Activated CD4-positive, alpha-beta T cell treated with anti-CD3 and anti-CD28 coated beads, Interleukin-10, Interleukin-2, amounts not matched to agents 100 ng/mL and 50 ng/mL, durations not matched to agents 16 hours and 8 hours (primary cell): Measurements from ENCODE around the gene TTC7B.
A peak's percentile ranks its signal among the peaks of the same experiment; 100 is the strongest.

Experiments used
- DNase-seq: peaks from one replicate; pipeline ENCODE4 v3.0.0-alpha.2; 2020

TTC7B gene

DNA sequence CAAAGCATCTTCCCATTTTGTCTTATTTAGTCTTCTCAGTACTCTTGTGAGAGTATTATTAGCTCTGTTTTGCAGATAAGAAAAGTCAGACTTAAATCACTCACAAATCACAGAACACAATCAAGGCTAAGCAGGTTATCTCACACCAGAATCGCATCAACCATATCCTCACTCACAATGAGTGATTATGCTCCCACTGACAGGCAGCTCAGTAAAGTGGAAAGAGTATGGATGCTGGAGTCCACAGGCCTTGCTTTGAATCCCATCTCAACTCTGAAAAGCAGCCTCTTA is 43.1 kb downstream of the TTC7B start:
- no peak for DNase-seq

DNA sequence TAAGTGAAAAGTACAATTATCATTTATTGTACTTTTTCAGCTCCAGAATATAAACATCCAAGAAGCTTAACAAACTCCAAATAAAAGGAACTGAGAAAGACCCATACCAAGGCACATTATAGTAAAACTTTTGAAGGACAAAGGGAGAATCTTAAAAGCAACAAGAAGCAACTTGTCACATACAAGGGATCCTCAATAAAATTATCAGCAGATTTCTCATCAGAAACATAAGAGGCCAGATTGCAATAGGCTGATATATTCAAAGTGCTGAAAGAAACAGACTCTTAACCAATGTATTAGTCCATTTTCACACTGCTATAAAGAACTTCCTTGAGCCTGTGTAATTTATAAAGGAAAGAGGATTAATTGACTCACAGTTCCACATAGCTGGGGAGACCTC is 48.3 kb downstream of the TTC7B start:
- no peak for DNase-seq

DNA sequence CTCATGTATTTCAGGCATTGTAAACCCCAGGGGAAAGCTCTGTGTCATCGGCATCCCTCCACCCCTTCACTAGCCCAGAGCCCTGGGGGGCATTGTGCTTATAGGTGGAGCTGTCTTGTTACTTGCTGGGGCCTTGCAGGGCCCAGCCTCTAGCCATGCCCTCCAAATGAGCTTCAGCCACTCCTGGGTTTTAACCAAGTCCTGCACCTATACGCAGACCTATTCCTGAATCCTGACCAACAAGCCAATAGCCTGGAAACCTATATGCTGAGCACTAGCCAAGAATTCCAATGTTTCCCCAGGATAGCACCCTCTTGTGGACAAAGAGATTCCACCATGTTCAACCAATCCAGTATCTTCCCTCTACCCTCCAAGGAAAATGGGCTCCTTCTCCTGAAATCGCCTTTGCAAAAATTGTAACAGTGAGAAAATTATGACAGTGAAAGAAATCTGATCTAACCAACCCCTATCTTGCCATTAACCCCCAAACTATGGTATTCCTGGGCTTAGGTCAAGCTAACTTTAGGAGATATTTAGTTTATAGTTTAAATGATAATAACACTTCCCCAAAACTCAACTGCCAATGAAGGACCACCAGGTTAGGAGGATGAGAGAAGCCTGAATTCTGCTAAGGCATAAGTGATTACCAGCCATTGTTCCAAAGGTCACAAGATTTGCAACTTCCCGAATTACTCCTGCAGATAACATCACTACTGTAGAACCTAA is 55.5 kb downstream of the TTC7B start:
- DNase-seq: no peak

DNA sequence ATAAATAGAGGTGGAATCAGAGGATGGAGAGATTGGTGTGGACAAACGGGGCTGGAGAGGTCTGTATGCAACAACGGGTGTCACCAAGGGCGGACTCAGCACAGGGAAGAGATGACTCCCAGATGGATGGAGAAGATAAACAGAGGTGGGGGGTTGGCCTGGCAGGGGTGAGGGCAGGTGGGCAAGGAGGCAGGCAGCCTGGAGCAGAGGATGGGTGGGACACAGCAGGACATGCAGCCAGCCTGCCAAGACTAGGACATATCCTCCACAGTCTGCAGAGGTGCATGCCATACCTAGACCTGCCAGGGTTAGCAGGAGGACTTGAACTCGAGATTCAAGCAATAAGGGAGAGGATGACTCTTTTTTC is 56.2 kb downstream of the TTC7B start:
- no peak for DNase-seq

DNA sequence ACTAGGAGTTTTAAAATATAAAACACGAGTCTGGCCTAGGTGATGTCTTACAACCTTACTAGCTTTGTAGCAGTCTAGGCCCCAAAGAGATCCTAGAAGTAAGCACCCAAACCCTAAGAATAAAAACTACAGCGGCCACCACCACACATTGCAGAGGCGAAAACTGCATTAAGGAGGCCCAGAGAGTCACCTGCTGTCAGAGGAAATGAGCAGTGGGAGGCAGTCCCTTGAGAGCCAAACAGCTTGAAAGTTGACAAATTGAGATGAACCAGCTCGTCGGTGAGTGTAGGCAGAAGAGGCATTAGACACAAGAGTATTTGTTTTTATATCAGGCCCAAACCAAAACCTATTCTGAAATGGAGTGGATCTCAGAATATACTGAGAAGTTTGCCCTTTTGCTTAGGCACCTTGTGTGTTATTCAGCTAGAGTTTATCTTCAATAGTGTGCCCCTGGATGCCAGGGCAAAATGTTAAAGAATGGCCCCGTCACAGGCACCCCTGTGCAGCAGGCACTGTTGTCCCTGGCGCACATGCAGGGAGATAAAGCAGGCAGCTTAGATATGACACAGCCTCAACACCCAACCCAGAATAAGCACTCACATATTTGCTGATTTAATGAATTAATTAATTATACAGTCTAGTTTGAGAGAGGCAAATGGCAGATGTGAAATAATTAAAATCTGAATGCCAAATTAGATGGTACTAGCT is 56.7 kb downstream of the TTC7B start:
- DNase-seq: peak; percentile 3

DNA sequence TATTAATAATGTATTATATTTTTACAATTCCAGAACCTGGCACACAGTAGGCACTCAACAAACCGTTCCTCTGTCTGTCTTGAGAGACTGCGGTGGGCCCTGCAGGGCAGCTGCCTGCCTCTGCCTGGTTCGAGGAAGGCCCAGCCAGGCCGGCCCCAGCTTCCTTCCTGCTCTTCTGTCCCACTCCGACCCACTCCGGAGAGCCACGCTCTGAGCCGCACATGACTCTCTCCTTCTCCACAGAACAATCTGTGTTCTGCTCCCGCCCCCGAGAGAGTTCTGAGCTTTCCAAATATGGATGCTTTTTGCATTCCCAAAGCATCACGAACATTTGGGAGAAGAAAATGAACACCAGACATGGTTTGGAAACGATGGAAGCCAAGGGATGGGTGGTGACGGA is 57.3 kb downstream of the TTC7B start:
- DNase-seq: peak; percentile 5

DNA sequence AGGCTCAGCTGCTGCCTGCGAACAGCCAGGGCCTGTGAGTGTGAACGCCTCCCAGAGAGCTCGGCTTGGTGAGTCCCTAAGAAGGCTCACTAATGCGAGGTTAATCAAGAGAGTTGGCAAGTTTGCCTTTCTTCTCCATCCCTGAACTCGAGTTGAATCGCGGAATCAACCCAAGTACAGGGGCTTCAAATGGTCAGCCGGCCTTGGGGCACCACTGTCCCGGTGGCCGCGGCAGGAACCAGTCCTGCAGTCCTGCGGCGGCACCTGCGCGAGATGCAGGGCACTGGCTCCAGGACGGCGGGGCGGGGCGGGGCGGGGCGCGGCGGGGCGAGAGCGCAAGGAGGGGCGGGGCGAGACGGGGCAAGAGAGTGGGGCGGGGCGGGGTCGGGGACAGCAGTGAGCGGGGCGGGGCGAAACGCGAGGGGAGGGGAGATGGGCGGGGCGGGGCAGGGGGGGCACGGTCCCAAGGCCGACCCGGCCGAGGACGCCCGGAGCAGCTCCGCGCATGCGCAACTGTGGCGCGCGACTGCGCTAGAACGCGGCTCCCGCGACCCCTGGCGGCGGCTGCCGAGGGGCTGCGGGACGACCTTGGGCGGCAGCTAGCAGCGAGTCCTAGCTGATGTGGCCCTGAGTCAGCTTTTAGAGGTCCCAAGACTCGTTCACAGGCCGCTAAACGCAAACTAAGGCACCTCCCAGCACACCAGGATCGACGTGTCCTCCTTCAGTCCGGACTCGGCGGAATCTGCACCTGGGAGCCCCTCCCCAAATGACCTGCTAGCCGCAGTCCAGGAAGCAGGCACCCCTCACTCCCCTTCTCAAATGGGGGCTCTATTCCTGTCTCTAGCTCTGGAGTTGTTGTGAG is 58.0 kb downstream of the TTC7B start:
- peak; percentile 96 for DNase-seq

DNA sequence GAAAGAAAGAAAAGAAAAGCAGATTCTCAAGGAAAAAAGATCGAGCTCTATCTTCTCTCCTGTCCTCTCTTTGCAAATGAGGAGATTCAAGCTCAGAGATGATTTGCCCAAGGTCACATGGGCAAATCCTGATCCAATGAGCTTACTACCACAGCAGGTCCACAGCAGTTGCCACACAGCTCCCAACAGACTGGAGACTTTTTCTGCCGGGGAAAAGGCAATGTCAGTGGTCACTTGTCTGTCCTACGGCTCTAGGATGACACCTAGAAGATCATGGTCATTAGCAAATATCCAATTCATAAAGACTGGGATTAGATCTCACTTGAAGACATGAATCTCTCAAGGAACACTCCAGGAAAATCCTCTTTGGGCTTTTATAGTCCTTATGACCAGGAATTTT is 58.8 kb downstream of the TTC7B start:
- no peak for DNase-seq

DNA sequence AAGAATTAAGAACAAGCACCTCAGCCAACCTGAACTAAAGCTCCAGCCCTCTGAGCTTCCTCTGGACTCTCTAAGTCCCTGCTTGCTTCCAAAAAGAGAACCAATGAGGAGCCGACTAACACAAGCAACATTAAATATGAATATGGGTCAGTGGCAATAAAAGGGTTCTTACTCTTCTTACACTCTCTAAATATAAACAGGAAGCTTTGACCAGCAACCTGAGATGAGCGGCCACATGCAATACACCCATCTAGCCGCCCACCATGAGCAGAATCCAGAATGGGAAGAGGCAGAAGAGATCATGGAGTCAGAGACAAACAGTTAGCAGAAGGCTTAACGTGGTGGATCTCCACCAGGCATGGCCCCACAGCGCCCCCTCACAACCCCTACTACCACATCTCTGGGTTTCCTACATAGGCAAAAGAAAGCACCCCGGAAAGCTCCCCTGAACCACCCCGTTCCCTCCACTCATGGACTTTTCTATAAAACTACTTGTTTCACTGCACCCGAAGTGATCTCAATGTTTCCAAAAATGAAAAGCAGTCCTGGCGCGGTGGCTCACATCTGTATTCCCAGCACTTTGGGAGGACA is 59.4 kb downstream of the TTC7B start:
- DNase-seq: no peak

DNA sequence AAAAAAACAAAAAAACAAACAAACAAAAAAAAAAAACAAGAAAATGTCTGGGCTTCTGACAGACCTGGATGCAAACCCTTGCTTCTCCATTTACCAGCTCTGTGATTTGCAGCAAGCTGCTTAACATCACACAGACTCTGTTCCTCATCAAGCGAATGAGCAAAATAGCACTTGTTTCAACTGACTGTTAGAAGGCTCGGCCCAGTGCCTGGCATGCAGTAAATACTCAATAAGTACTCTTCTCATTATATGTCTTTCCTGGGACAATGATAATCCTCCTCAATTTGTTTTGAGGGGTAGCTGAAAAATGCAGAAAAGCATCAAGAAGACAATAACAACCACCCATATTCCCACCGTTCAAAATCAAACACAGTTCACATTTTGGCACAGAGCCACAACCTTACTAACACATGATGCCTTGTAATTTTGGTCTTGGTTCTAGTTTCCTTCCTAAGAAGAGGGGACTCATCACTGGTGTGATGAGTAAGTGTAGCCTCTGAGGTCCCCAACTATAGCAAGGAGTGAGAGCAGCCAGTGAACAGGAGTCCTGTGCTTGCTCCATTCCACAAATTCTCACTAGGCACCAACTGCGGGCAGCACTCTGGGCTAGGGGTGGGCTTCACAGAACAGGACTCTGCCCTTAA is 60.4 kb downstream of the TTC7B start:
- DNase-seq: no peak

DNA sequence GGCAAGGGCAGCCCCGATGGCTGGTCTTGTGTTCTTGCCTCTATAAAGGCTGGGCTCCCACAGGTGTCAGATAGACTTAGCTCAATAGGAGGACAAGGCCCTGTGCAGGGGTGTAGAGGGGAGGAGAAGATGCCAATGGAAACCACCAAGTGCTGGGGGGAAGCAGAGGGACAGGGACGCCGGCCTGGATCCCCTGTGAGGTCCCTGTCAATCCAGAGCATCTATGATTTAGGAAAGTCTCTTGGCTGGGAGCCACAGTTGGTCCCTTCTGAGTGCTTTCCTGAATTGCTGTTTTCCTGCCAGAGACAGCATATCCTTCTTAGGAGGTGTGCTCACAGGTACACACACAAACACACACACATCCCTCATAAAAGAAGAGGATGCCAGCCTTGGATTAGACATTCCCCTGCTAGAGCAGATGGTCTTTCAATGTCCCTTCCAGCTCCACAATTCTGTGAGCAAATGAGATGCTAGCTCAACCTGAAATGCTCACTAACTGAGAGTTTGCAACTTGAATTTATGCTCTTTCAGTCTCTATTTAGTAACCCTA is 62.7 kb downstream of the TTC7B start:
- DNase-seq: no peak

DNA sequence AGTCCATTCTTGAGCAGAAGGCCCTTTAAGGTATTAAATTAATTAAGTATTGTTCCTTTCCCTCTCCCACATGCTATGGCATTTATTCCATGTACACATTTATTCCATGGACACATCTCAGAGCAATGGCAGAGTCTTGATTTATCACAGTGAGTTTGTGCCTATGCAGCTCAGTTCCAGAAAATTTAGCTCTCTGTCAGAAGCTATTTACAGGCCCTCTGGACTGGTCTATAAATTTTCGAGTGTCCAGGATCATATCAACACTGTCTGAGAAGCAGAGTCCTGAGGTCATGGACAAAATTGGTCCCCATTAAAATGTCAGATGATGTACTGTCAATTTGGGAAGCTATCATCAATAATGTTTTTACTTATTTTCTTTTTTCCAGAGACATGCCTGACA is 65.5 kb downstream of the TTC7B start:
- no peak for DNase-seq

DNA sequence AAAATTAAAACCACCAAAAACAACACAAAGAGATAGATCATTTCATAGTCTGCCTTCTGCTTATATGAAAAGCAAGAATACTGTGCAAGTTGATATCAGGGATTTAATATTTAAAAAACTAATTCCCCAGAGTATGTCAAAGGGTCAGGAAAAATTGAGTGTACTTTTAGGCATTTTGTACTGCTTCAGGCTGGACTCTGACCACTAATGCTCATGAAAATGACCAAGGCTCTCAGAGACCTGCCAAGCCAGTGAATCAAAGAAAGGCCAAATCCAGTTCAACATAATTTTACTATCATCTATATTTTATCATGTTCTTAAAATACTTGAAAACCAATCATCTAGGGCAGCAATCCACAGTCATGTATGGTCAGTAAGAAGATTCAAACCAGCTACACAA is 66.0 kb downstream of the TTC7B start:
- no peak for DNase-seq

DNA sequence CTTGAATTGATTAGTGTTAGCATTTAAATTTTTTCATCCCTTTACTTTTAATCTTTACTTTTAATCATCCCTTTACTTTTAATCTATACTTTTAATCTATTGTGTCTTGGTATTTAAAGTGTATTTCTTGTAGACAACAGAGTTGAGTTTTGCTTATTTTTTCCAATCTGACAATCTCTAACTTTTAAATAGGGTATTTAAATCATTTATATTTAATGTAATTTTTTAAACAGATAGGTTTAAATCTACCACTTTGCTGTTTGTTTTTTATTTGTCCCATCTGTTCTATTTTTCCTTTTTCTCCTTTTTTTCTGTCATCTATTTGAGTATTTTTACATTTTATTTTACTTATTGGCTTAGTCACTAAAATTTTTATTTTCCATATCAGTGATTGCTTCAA is 68.3 kb downstream of the TTC7B start:
- no peak for DNase-seq

DNA sequence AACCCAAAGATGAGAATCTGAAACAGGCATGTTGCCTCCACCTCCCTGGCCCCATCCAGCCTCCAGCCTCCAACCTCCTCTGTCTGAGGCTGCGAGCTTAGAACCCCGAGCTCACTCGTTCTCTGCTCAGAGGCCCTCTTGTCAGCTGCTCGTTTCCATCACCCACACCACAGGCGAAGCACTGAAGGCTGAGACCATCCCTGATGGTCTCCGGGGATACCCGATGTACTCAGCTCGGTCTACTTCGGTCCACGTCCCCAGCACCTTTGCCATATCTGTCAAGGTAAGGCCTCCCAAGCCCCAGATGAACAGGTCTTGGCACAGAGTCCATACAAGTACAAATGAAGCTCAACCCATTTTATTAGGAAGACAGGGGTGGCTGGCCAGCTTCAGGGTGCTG is 72.4 kb downstream of the TTC7B start:
- no peak for DNase-seq

DNA sequence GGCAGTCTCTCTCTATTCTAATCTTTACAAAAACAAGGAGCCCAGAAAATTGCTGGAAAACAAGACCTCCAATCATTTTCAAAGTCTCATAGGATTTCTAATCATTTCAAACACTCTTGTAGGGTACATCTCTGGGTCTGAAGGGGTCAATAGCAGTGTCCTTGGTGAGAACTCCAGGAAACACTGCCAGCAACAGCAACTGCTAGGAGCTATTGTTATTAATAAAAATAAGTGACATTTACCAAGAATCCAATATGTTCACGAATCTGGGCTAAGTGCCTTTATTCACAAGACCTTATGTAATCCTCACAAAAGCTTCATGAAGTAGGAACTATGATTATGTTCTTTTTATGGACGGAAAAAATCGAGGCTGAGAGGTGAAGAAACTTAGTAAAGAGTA is 72.8 kb downstream of the TTC7B start:
- DNase-seq: no peak

DNA sequence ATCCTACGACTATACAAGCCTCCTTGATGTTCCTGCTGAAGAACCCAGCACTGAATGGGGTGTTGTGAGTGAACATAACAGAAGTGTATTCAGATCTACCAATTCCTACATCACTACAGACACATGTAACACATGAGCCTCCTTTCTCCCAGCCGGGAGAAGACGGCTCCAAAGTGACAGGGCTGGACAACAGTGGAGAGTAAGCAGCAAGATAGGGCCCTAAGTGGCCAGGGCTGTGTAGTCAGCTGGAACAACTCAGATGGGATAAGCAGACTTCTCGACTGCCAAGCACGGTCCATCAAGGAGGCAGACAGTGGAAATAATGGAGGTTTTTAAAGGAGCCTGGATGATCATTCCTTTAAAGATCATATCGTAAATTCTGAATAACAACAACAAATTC is 73.5 kb downstream of the TTC7B start:
- no peak for DNase-seq

DNA sequence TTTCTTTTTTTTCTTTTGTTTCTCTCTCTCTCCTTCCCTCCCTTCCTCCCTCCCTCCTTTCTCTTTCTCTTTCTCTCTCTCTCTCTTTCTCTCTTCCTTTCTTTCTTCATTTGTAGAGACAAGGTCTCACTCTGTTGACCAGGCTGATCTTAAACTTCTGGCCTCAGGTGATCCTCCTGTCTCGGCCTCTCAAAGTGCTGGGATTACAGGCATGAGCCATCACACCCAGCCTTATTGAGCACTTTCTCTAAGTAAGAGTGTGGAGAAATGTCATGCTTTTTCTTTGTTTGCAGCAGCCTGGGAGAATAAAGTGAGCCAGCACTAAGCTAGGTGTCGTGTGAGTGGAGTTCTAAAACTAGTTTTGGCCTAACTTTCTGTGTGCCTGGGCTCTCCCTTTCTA is 74.0 kb downstream of the TTC7B start:
- no peak for DNase-seq

DNA sequence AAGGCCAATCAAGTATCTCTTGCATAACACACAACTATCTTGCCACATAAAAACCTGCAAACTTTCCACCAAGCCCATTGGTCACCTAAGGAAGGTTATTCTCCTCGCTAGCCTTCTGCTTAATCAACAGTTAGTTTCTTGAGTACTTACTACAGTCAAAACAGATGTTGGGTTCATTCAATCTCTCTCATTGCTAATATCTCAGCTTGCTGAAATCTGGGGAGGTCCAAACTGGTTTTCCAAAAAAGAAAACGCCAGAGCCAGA is 74.6 kb downstream of the TTC7B start:
- no peak for DNase-seq

DNA sequence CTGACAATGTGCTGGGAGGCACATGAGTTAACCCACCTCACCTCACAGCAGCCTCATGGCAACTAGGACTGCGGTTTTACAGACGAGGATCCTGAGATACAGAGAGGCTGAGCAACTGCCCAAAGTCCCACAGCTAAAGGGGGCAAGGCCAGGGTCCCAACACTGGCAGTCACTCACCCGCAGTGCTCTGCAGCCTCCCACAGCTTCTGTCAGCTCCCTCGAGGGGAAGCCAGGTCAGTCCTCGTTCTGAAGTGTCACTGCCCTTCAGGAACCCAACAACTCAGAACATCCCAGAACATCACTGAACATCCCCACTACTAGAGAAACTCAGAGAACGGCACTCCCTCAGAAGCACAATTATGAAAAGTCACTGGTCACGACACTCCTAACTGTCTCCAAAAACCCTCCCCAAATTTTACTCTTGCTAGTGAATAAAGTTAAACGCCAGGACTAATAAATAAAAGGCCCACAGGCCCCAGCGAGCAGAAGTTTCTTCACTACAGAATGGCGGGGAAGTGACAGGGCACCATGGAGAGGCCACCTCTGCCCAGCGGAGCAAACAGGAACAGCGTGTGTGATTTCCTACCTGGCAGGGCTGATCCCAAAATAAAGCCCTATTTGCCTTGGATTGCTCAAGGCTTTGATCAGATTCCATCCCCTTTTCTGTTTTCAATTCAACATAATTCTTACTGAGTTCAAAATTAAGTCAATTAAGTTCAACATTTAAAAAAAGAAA is 75.1 kb downstream of the TTC7B start:
- DNase-seq: no peak

DNA sequence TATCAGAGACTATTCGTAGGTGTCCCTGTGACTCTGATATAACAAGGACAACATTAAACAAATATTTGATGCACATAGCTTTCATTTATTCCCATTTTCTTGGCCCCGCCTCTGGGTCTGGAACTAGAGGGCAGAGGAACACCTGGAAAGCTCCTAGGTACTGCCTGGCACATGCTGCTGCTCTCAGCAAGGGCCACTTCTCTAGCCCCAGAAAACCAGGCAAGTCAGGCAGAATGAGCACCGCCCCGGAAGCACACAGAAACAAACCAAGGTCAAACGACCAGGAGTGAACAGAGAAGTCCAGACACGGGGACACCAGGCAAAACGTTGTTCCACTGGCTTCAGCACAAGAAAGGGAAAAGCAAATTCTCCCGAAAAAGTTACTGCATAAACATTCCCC is 76.1 kb downstream of the TTC7B start:
- no peak for DNase-seq

DNA sequence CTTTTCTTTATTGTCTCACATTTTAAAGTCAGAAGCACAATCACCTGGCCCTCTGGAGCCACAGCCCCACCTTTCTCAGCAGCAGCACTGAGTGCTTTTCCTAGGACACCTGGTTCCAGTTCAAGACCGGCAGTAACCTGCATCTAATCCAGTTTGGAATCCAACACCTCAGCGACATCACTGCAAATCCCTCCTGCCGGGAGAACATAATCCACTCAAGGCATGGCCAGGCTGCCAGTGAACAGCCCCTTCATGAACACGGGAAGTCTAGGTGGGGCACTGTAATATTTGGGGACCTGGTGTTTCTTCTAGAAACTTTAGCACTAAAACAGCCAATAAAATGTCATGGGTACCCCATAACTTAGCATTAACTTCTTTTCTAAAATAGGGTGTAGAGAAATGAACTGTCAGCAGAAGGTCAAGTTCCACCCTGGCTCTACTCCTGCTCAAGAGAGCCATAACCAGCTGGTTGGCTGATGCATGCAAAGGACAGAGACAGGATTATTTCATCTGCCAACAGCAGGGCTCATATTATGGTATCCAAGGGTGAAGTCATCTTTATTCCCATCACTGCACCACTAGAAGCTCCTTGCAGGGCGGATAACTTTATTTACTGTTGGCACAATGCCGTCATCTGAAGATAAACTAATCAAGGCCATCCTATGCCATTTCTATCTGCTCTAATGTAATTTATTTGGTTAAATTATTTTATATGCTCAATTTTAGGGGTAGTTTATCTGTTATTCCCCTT is 76.7 kb downstream of the TTC7B start:
- DNase-seq: no peak
